ENCODE measurements around the gene MED13L.
"Not testable (repeated sequence)": the region's sequence is repeated elsewhere in the genome, so short reads cannot be mapped to it uniquely, and the experiment has no call there.

Gene MED13L

DNA sequence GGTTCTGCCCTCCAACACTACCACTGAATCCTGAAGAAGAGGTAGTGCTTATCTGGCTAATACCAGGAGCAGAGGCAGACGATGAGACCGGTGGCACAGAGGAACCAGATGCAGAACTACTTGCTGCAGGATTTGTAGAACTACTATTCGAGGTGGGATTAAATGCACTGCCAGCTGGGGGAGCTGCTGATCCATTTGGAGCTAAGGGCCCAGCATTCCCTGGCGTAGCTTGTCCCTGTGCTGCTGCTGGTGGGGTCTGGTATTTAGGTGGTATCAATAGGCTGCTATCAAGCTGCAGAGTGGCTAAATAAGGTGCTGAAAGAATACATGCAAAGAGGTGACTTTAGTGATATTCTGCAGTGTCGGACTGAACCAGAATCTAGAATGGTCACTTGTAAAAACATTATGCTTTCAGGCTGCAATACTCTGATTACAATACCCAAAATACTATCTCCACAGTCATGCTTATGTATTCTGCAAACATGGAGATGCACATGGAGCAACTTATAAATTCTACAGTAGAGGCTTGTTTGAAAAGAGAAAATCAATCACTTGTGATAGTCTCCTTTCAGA, 294.2 kb downstream of the MED13L start:
- DNase-seq (ENCODE audit: low read depth in 3 of 3, low spot score in 1 of 3) = no peak

DNA sequence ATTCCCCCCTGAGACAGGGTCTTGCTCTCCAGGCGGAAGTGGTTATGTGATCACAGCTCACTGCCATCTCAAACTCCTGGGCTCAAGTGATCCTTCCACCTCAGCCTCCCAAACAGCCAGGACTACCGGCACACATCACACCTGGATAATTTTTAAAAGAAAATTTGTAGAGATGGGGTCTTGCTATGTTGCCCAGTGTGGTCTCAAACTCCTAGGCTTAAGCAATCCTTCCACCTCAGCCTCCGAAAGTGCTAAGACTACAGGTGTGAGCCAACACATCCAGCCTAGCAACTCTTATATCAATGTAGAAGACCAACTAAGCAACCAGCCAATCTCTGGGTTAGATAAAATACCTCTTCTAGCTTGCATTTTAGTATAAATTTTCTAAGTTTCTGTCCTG, 297.2 kb downstream of the MED13L start:
- no peak for DNase-seq (ENCODE audit: low read depth in 3 of 3, low spot score in 1 of 3)

DNA sequence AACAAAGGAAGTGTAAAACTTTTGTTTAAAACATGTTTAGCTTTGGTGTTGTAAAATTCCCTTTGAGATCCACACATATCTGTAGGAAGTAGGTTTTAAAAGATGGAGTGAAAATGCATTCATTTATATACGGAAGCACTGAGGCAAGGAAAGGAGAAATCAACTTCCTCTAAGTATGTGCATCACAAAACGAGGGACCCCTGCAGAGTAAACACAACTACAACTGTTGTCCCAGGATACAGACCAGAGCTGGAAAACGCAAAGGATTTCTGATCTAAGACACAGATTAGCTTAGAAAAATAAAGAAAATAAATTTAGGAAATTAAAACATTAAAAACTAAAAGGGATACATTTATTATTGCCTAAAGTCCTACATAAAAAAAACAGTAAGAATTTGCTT, 297.6 kb downstream of the MED13L start:
- no peak for DNase-seq (ENCODE audit: low read depth in 3 of 3, low spot score in 1 of 3)

DNA sequence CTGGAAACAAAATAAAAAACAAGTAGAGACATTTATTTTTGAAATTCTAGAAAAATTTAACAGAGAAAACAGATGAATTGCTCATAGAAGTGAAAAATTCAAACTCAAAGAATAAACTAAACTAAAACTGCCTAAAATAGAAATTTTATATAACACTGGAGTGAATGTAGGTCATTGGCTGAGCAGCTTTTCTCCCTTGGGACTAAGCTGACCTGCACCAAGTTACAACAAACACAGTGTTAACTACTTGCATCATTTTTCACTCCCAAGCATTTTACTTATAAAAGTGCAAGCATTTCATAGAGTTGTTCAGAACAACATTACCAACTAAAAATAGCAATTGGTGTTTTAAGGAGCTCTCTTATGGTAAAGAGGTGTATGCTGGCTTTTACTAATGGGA, 298.1 kb downstream of the MED13L start:
- DNase-seq (ENCODE audit: low read depth in 3 of 3, low spot score in 1 of 3) = no peak

DNA sequence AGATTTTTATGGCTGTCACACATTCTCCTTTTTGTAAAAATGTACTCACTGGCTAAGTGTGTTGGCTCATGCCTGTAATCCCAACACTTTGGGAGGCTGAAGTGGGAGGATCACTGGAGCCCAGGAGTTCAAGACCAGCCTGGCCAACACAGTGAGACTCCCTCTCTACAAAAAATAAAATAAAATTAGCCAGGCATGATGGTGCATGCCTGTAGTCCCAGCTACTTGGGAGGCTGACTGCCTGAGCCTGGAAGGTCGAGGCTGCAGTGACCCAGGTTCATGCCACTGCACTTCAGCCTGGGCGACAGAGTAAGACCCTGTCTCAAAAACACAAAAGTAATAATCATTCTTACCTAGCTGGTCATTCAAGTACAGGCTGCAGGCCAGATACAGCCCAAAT, 300.7 kb downstream of the MED13L start:
- DNase-seq (ENCODE audit: low read depth in 3 of 3, low spot score in 1 of 3) = not testable (repeated sequence)

DNA sequence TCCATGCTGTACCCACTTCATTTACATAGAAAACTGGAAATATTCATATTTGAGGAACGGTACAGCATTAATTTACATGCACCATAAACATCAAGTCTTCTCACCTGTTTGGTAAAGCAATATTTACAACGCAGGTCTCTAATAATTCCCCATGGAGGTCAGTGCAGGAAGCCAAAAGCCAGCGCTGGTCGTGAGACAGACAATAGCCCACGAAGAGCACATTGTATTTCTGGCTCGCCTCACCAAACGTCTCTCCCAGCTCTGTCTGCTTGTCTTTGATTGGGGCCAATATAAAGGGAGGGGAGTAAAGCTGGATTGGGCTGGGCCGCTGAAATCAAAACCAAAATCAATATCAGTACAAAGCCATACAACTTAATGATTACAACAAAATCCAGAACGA, 302.1 kb downstream of the MED13L start:
- DNase-seq (ENCODE audit: low read depth in 3 of 3, low spot score in 1 of 3) = no peak

DNA sequence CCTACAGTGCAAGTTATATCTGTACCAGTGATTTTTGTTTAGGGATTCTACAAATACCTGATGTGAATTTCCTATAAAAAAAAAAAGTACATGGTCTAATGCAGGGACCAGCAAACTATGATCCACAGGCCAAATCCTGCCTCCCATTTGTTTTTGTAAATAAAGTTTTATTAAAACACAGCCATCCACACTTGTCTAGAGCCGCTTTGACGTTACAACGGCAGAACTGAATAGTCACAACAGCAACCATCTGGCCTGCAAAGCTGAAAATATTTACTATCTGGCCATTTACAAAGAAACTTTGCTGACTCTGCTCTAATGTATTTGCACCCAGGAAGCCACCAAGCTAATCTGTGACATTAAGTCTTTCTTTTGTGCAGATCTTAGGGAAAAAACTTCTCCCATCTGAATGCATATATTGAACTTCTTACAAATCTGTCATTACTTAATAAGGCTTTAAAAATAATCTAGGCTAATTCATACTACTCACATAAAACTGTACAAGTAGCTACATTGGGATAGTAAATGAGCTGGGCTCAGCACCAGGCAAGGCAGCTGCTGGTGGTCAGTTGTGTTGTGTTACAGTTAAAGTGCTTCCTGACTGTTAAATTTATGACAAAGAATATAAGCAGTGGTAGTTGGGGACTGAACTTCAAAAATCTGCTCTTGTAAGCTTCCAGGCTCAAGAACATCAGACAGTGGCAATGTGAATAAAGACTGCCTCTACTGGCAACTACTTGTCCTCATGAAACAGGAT, 303.3 kb downstream of the MED13L start:
- DNase-seq (ENCODE audit: low read depth in 3 of 3, low spot score in 1 of 3) = no peak

DNA sequence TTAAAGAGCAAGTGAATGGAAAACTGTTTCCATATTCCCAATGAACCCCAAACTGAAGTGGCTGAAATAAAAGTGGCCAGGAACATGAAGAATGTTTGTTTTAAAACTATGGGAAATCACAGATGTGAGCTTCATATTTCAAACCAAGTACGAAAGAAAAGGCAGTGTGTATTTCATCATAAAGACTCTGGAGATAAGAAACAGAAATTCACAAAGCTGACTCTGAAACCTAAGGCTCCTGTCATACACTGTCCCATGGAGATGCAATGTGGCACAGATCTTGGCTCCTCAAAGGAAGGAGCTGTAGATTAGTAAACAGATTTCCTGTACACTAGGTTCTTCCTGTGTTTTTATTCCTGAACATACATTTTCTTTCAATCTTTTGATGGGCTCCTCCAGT, 304.4 kb downstream of the MED13L start:
- DNase-seq (ENCODE audit: low read depth in 3 of 3, low spot score in 1 of 3) = no peak

DNA sequence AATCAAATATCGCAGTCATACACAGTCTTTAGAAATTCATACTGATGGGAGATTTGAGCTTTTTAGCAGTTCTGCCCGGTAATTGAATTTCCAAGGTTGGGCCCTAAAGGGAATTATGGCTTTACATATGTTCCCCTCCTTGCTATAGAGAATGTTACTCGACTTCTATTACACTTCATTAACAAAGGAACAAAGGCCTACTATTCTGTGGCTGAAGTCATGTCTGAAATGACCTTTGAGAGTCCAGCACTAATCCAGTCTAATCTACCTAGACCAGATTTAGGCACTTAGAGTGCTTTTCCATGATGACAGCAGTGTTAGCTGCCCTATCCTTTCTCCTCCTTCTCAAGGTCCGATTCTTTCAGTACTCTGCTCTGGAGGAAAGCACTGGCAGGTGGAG, 305.3 kb downstream of the MED13L start:
- DNase-seq (ENCODE audit: low read depth in 3 of 3, low spot score in 1 of 3) = no peak

DNA sequence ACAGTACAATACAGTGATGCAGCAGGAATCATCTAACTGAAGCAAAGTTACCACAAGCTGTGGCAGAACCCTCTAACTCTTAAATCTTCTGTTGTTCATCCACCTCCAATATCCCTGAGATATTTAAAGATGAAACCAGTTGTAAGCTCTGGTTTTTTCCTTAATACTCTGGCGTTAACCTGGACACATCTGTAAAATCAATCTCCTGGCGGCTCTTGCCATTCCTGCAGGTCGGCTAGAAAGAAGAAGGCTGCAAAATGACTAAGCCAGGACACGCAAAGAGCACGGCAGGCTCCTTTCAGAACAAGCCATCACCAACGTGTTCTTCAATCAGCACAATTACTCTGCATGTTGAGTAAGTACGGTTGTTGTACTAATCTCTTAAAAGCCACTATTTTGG, 309.3 kb downstream of the MED13L start:
- no peak for DNase-seq (ENCODE audit: low read depth in 3 of 3, low spot score in 1 of 3)

DNA sequence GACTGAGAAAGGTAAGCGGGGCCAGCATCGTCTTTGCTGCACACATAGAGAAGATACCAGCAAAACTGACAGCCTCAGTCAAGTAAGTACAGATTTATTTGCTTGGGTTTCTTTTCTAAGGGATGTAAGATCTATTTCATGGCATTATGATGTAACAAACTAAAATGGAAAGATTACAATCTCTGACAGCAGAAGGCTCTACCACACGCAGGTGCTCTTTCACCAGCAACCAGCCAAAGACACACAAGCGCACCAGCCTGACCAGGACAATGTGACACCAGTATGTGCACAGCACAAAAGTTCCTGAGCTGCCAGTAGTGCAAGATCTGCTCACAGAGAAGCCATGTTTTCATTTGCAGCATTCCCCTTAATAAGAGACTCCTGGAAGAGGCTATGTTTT, 311.1 kb downstream of the MED13L start:
- no peak for DNase-seq (ENCODE audit: low read depth in 3 of 3, low spot score in 1 of 3)

DNA sequence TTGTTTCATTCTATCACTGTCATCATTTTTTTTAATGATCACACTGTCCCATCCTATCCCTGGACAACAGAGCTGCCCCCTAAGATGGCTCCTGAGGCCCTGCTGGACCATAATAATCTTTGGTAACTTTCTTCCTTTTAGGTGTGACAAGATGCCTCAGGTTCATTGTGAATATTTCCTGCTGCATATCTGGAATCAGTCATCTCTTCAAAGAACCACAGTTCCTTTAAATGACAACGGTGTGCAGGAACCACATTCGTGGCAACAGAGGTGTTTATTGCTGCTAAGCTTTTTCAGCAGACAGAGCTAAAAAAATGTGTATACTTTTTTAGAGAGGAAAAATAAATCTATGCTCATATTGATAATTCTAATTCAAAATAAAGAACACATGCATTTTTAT, 312.9 kb downstream of the MED13L start:
- DNase-seq (ENCODE audit: low read depth in 3 of 3, low spot score in 1 of 3) = no peak

DNA sequence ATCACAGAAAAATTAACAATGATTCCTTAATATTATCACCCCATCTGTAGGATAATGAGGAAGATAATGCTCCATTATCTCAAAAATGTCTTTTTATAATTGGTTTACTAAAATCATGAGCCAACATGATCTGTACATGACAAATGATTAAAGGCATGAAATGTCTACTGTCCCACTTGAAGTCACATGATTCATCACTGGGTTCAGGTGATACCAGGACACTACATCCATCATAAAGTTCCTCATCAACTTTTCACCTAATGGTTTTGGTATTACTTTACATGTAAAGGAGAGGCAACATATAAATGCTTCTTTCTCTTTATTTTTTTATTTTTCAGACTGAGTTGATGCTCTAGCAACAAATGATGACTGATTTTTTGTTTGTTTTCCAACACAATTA, 313.3 kb downstream of the MED13L start:
- DNase-seq (ENCODE audit: low read depth in 3 of 3, low spot score in 1 of 3) = no peak

DNA sequence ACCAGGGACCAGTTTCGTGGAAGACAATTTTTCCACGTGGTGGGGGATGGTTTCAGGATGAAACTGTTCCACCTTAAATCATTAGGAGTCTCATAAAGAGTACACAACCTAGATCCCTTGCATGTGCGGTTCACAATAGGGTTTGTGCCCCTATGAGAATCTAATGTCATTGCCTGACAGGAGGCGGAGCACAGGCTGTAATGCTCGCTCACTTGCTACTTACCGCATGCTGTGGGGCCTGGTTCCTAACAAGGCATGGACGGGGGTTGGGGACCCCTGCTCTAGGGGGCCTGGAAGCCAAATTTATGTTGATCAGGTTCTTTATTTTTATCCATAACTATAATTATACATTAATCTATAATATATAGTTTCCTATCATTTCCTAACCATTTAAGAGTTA, 315.3 kb downstream of the MED13L start:
- no peak for DNase-seq (ENCODE audit: low read depth in 3 of 3, low spot score in 1 of 3)

DNA sequence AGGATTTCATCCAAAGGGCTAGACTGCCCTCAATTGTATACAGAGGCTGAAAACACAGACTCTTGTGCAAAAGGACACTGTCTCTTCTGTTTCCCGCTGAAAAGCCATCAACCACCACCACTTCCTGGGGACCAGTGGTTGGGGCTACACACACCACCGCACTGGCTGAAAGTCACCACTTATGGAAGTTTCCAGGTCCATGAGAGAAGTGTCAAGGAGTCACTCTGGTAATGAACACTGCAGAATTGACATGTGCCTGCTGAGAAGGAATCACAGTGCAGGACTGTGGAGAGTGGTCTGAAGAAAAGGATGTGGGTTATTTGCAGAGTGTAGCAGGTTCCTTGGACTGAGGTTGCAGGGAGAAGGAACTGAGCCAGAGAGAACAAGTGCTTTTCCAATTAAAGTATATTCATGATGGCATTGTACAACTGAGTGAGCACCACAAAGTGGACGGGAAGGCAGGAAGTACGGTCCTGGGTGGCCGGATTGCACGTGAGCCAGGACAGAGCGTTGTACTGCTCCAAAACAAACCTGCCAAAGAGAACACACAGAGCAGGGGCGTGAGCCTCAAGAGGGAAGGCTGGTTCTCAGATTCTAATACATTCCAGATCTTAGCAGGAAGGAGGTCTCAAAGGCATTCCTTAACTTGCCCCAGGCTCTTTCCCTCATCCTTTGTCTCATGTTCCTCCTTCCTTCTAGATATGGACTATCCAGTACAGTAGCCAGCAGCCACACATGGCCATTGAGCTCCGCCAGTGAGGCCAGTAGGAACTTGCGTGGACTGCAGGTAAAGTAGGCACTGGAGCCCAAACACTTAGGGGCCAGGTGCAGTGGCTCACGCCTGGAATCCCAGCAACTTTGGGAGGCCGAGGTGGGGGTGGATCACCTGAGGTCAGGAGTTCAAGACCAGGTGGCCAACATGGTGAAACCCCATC, 316.4 kb downstream of the MED13L start:
- DNase-seq (ENCODE audit: low read depth in 3 of 3, low spot score in 1 of 3) = no peak

DNA sequence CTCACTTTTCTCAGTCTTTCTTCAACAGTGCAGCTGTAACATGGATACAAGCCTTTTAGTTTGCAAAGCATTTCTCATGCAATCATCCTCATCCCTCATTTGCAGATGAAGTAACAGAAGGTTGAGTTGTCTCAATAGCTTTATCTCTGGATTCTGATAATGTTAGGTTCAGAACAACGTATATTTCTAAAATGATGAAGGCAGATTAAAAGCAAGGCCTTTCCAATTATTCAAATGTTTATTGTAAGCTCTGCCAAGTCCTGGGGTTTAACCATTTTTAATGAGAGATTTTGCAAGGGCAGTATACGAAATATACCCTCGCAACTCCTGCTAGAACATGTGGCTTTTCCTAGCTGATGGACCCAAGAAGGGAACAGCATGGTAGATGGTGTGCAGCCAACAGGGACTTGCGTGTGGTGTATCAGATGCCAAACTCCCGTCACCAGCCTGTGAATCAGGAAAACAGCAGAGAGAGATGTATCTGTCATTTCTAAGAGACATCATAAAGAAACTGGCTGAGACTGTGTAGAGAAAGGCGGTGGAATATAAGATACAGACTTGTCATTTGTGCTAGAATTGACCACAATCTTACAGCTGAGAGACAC, 319.7 kb downstream of the MED13L start:
- no peak for DNase-seq (ENCODE audit: low read depth in 3 of 3, low spot score in 1 of 3)

DNA sequence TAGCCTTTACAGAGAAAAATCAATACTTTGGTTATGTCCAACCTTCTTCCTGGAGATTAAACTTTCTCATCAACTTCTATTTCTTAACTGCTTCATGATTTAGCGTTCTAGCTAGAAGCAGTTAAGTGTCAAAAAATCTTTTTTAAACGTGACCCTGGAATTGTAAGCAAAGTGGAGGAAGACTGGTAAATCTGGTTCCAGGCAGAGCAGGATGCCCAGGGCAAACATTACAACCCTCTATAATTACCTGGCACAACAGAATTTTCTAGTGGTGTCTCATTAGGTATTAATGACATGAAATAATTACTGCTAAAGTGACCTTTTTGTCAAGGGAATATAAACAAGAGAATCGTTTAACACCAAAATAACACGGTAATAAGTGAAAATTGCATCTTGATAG, 320.8 kb downstream of the MED13L start:
- DNase-seq (ENCODE audit: low read depth in 3 of 3, low spot score in 1 of 3) = no peak

DNA sequence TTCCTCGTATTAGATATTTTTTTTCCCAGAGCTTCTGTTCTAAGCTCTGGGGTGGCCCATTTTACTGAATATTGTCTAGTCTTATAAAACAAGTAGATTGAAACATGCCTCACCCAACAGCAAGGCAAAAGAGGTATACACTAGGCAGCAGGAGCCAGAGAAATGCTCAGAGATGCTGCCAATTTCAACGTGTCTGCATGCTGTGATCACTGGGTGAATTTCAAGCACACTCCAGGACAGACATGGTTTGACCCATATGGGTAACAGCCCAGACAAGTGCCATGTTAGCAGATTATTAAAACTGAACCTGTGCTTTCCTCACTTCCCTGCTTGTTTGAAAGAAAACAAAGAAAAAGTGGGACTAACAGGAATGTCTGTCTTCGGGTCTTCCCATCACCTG, 321.3 kb downstream of the MED13L start:
- no peak for DNase-seq (ENCODE audit: low read depth in 3 of 3, low spot score in 1 of 3)

DNA sequence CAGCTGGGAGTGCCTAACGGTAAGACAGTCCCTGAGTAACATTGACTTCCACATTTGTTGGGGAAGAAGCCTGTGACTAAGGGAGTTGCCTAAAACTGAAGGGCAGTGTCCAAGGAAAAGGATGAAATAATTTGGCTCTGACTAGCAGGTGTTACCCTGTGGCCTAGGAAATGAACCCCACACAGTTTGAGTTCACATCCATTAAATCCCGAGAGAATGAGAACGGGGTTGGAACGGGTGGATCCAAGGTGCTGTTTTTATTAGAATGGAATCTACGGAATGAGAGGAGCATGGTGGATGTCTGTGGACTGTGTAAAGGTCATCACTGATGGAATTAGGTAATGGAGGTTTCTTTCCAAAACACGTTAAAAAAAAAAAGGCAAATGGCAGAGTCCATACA, 324.0 kb downstream of the MED13L start:
- DNase-seq (ENCODE audit: low read depth in 3 of 3, low spot score in 1 of 3) = no peak

DNA sequence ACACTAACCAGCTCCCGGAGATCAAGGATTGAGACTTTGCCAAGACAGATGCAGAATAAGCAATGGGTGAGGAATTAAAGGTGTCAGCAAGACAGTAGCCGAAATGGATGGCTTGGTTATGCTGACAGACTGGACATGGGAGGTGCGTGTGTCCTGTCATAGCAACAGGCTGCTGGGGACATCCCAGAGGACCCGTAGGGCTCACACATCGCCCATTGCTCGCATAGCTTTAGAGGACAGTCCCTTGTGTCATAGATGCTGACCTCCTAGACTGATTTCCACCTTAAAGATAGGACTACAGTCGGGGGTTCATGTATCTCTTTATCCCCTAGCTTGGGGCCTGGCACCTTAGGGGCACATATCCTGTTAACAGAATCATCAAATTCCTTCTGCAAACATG, 324.5 kb downstream of the MED13L start:
- no peak for DNase-seq (ENCODE audit: low read depth in 3 of 3, low spot score in 1 of 3)

DNA sequence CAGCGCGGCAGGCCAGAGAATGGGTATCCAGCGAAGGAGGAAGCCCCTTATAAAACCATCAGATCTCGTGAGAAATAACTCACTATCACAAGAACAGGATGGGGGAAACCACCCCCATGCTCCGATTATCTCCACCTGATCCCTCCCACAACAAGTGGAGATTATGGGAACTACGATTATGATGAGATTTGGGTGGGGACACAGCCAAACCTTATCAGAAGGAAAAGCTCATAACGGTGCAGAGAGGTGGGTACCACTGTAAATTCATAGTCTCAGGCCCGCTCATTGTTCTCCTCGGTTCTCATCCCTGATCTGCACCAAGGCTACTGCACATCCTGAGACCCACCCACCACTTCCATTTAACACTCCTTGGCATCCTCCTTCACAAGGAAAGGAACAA, 326.5 kb downstream of the MED13L start:
- no peak for DNase-seq (ENCODE audit: low read depth in 3 of 3, low spot score in 1 of 3)

DNA sequence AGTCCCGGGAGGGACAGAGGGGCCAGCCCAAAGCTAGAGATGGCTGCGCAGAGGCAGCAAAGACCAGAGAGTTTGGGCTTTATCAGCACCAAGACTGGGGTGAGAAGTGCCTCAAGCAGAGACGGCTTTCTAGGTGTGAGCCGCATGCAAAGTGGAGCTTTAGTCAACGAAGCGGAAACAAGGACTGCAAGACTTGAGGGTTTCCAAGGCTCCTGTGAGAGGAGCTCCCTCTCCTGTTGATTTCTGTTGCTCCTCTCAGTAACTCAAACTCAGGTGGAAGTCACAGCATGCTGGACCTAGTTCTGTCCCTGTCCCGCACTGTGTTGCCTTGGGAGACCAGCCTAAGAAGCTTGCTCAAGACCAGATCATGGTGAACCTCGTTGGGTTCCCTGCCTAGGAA, 327.8 kb downstream of the MED13L start:
- DNase-seq (ENCODE audit: low read depth in 3 of 3, low spot score in 1 of 3) = no peak

Data from stimulated activated CD4-positive, alpha-beta T cell treated with anti-CD3 and anti-CD28 coated beads, TNF-alpha, amount 100 ng/mL, for 1 hour (primary cell).